ENCODE data around the gene FIBIN.
"Not testable (repeated sequence)": the region's sequence is repeated elsewhere in the genome, so short reads cannot be mapped to it uniquely, and the experiment has no call there.

The FIBIN gene

GRCh38 chr11:26993965-26994457 is at the start of gene FIBIN:
TSS of gene FIBIN (plus strand) at chr11:26994112. CDS start at chr11:26994527, 415 bp downstream.
- DNase-seq, result no peak

GRCh38 chr11:26944866-26945664 is 48.8 kb upstream of the FIBIN start:
- DNase-seq, result no peak

- no peak for DNase-seq
These were observed 47.6 kb upstream of the FIBIN start for GRCh38 chr11:26946257-26946716.

- DNase-seq, result no peak
These were observed 46.5 kb upstream of the FIBIN start for GRCh38 chr11:26947379-26947844.

- DNase-seq, result no peak
These were observed 45.8 kb upstream of the FIBIN start for GRCh38 chr11:26947904-26948639.

GRCh38 chr11:26948881-26949280 is 45.0 kb upstream of the FIBIN start:
- no peak for DNase-seq

- DNase-seq, result no peak
These were observed 44.1 kb upstream of the FIBIN start for GRCh38 chr11:26949846-26950245.

- DNase-seq, result no peak
These were observed 43.6 kb upstream of the FIBIN start for GRCh38 chr11:26950260-26950719.

GRCh38 chr11:26951809-26952515 is 42.0 kb upstream of the FIBIN start:
- no peak for DNase-seq

GRCh38 chr11:26953770-26954392 is 40.0 kb upstream of the FIBIN start:
- no peak for DNase-seq

- no peak for DNase-seq
These were observed 35.8 kb upstream of the FIBIN start for GRCh38 chr11:26958005-26958701.

GRCh38 chr11:26958702-26959049 is 35.2 kb upstream of the FIBIN start:
- no peak for DNase-seq

- no peak for DNase-seq
These were observed 33.6 kb upstream of the FIBIN start for GRCh38 chr11:26960281-26960680.

GRCh38 chr11:26963764-26964163 is 30.1 kb upstream of the FIBIN start:
- no peak for DNase-seq

GRCh38 chr11:26964339-26964738 is 29.6 kb upstream of the FIBIN start:
- DNase-seq, result no peak

GRCh38 chr11:26964847-26965485 is 28.9 kb upstream of the FIBIN start:
- DNase-seq, result not testable (repeated sequence)

- DNase-seq, result no peak
These were observed 22.0 kb upstream of the FIBIN start for GRCh38 chr11:26971961-26972360.

- no peak for DNase-seq
These were observed 19.7 kb upstream of the FIBIN start for GRCh38 chr11:26974069-26974783.

GRCh38 chr11:26974996-26975395 is 18.9 kb upstream of the FIBIN start:
- DNase-seq, result no peak

- no peak for DNase-seq
These were observed 17.5 kb upstream of the FIBIN start for GRCh38 chr11:26976389-26976788.

GRCh38 chr11:26977209-26977608 is 16.7 kb upstream of the FIBIN start:
- not testable (repeated sequence) for DNase-seq

Measured in bone marrow (tissue), 2 donors.